ENCODE data around the gene CAVIN3. TPM values are rescaled to one million over a fixed set of nuclear protein-coding genes. Genes with fewer than 3 reads are reported as not detected.

CAVIN3 gene
- total RNA-seq, 1 donor from 2014 or later = 9.9 TPM

- Mint-ChIP-seq H3K27ac (ENCODE audit: unreplicated experiment) (no peak overlapping the region), H3K27me3 (ENCODE audit: low read depth) (no peaks in the 10 kb centered on the region), H3K9me3 (no peaks in the 10 kb centered on the region), H3K36me3 (ENCODE audit: low read depth) (no peaks in the 10 kb centered on the region), H3K4me3 (no peak overlapping the region), H3K4me1 (no peaks in the 10 kb centered on the region)
- no peak for DNase-seq (ENCODE audit: low read depth, low spot score)
- no peak for TF ChIP-seq CTCF (conservative IDR thresholded peaks at IDR 0.05)
Observed at GRCh38 chr11:6350486-6350885, 30.2 kb upstream of the CAVIN3 start.

- no peak for TF ChIP-seq CTCF (conservative IDR thresholded peaks at IDR 0.05)
- Mint-ChIP-seq H3K4me1 (no peaks in the 10 kb centered on the region), H3K9me3 (no peaks in the 10 kb centered on the region), H3K4me3 (no peak overlapping the region), H3K36me3 (ENCODE audit: low read depth) (no peaks in the 10 kb centered on the region), H3K27ac (ENCODE audit: unreplicated experiment) (no peak overlapping the region), H3K27me3 (ENCODE audit: low read depth) (no peaks in the 10 kb centered on the region)
- no peak for DNase-seq (ENCODE audit: low read depth, low spot score)
Observed at GRCh38 chr11:6350043-6350442, 29.7 kb upstream of the CAVIN3 start.

GRCh38 chr11:6345366-6345765, 25.1 kb upstream of the CAVIN3 start:
- Mint-ChIP-seq H3K4me3 (no peak overlapping the region), H3K36me3 (ENCODE audit: low read depth) (no peaks in the 10 kb centered on the region), H3K27me3 (ENCODE audit: low read depth) (no peaks in the 10 kb centered on the region), H3K9me3 (no peaks in the 10 kb centered on the region), H3K27ac (ENCODE audit: unreplicated experiment) (no peak overlapping the region), H3K4me1 (no peaks in the 10 kb centered on the region)
- TF ChIP-seq CTCF (conservative IDR thresholded peaks at IDR 0.05) = no peak
- no peak for DNase-seq (ENCODE audit: low read depth, low spot score)

GRCh38 chr11:6336293-6336692, 16.0 kb upstream of the CAVIN3 start:
- no peaks in the 10 kb centered on the region for H3K36me3 Mint-ChIP-seq (ENCODE audit: low read depth)
- H3K27ac Mint-ChIP-seq (ENCODE audit: unreplicated experiment) = no peak overlapping the region
- DNase-seq (ENCODE audit: low read depth, low spot score) = no peak
- no peaks in the 10 kb centered on the region for H3K4me1 Mint-ChIP-seq
- no peak overlapping the region for H3K4me3 Mint-ChIP-seq
- TF ChIP-seq CTCF (conservative IDR thresholded peaks at IDR 0.05) = no peak
- no peaks in the 10 kb centered on the region for H3K9me3 Mint-ChIP-seq
- H3K27me3 Mint-ChIP-seq (ENCODE audit: low read depth) = peaks cover 3% of the 10 kb centered on the region

GRCh38 chr11:6334806-6335205, 14.5 kb upstream of the CAVIN3 start:
- no peak overlapping the region for H3K27ac Mint-ChIP-seq (ENCODE audit: unreplicated experiment)
- no peaks in the 10 kb centered on the region for H3K36me3 Mint-ChIP-seq (ENCODE audit: low read depth)

More at GRCh38 chr11:6334806-6335205, 14.5 kb upstream of the CAVIN3 start:
- Mint-ChIP-seq H3K4me1 (no peaks in the 10 kb centered on the region), H3K27me3 (ENCODE audit: low read depth) (peaks cover 3% of the 10 kb centered on the region), H3K9me3 (no peaks in the 10 kb centered on the region), H3K4me3 (no peak overlapping the region)
- no peak for TF ChIP-seq CTCF (conservative IDR thresholded peaks at IDR 0.05)
- DNase-seq (ENCODE audit: low read depth, low spot score) = no peak
